ENCODE data around the gene PFKP. TPM values are rescaled to one million over a fixed set of nuclear protein-coding genes. Genes with fewer than 3 reads are reported as not detected.

The PFKP gene
- total RNA-seq, 1 experiment from 2014 or later, result 140 TPM

- no TSS peak for BruUV-seq (replicated peaks)
- POLR2A ChIA-PET (ENCODE audit: unreplicated experiment), result no interaction called here
- H3K4me1 ChIP-seq (ENCODE audit: insufficient read depth, low read length), result no peaks in the 10 kb centered on the region
- no peak overlapping the region for H3K27ac ChIP-seq (ENCODE audit: low read length)
- no peak overlapping the region for H3K4me3 ChIP-seq (ENCODE audit: low read length)
- H2AFZ ChIP-seq (ENCODE audit: low read length), result no peak overlapping the region
- intact Hi-C loops (cut with micrococcal nuclease), result no loop called here
- DNase-seq, result no peak
- no peak for ATAC-seq
- no peaks in the 10 kb centered on the region; the same call in 1 of the 2 replicates for H3K36me3 ChIP-seq (ENCODE audit: low read depth, low read length)
- H3K27me3 ChIP-seq (ENCODE audit: low read length), result no peaks in the 10 kb centered on the region
- H3K79me2 ChIP-seq (ENCODE audit: low read length), result no peaks in the 10 kb centered on the region
- H3K9me2 ChIP-seq (replicated peaks; ENCODE audit: low read length), result no peaks in the 10 kb centered on the region
- TF ChIP-seq CTCF (conservative IDR thresholded peaks at IDR 0.05; ENCODE audit: low read depth, low read length) (no peak), EZH2phosphoT487 (IDR thresholded peaks at IDR 0.05; ENCODE audit: borderline replicate concordance, low read length) (no peak), EZH2 (IDR thresholded peaks at IDR 0.05; ENCODE audit: low read length, unreplicated experiment) (no peak)
- H4K20me1 ChIP-seq (ENCODE audit: low read length), result no peaks in the 10 kb centered on the region
- H3K4me2 ChIP-seq (ENCODE audit: low read length), result no peak overlapping the region
- no peak overlapping the region for H3K9ac ChIP-seq (ENCODE audit: low read length)
- no peaks in the 10 kb centered on the region for H3K9me3 ChIP-seq (ENCODE audit: low read length)
- no peaks in the 10 kb centered on the region for H3F3A ChIP-seq (ENCODE audit: low read length, unreplicated experiment)
- CTCF ChIA-PET, result no interaction called here
Observed at GRCh38 chr10:3109196-3109595, 41.8 kb downstream of the PFKP start.

DNA sequence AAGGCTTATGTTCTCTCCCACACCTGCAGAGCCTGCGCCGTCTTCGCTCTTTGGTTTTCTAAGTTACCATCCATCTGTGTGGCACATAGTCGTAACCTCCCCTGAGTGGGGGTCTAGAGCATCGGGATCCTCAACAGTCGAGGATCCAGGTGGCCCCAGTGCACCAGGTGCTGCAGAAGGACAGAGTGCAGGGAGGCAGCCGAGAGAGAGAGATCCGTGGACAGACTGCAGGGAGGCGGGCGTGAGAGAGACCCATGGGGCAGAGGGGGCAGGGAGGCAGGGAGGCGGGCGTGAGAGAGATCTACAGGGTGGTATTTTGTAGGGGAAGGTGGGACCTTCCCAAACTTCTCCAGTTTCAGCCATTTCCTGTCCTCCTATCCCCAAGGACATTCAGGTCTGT, 42.3 kb downstream of the PFKP start:
- BruUV-seq (replicated peaks), result no TSS peak
- POLR2A ChIA-PET (ENCODE audit: unreplicated experiment), result no interaction called here
- Histone ChIP-seq H3K36me3 (ENCODE audit: low read depth, low read length) (no peaks in the 10 kb centered on the region; the same call in 1 of the 2 replicates), H3K27me3 (ENCODE audit: low read length) (no peaks in the 10 kb centered on the region), H3K27ac (ENCODE audit: low read length) (no peak overlapping the region), H3K9me2 (replicated peaks; ENCODE audit: low read length) (no peaks in the 10 kb centered on the region), H3K9ac (ENCODE audit: low read length) (no peak overlapping the region), H4K20me1 (ENCODE audit: low read length) (no peaks in the 10 kb centered on the region), H3K79me2 (ENCODE audit: low read length) (no peaks in the 10 kb centered on the region), H2AFZ (ENCODE audit: low read length) (no peak overlapping the region), H3K4me2 (ENCODE audit: low read length) (no peak overlapping the region), H3F3A (ENCODE audit: low read length, unreplicated experiment) (no peaks in the 10 kb centered on the region), H3K9me3 (ENCODE audit: low read length) (no peaks in the 10 kb centered on the region), H3K4me3 (ENCODE audit: low read length) (no peak overlapping the region), H3K4me1 (ENCODE audit: insufficient read depth, low read length) (no peaks in the 10 kb centered on the region)
- intact Hi-C loops (cut with micrococcal nuclease), result no loop called here
- CTCF ChIA-PET, result no interaction called here
- TF ChIP-seq CTCF (conservative IDR thresholded peaks at IDR 0.05; ENCODE audit: low read depth, low read length) (no peak), EZH2phosphoT487 (IDR thresholded peaks at IDR 0.05; ENCODE audit: borderline replicate concordance, low read length) (no peak), EZH2 (IDR thresholded peaks at IDR 0.05; ENCODE audit: low read length, unreplicated experiment) (no peak)
- no peak for DNase-seq
- ATAC-seq, result no peak

DNA sequence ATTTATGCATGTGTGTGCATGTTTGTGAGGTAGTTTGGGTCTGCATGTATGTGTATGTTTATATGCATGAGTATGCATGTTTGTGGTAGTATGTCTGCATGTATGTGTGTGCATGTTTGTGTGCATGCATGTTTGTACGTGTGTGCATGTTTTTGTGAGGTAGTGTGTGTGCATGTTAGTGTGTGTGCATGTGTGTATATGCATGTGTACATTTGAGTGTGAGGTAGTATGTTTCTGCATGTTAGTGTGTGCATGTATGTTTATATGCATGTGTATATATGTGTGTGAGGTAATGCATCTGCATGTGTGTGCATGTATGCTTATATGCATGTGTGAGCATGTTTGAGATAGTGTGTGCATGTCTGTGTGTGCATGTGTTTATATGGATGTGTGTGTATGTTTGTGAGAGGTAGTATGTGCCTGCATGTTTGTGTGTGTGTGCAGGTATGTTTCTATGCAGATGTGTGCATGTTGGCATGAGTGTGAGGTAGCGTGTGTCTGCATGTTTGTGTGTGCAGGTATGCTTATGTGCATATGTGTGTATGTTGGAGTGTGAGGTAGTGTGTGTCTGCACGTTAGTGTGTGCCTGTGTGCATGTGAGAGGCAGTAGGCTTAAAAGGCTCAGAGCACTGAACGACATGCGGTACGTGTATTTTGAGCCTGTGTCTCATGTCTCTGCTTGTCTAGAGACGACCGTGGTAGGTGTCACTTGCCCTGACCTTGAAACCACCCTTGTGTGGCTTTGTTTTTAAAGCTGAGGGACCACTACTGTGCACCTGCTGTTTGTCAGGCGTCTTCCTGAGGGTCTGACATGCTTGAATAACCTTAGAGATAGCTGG, 43.7 kb downstream of the PFKP start:
- Histone ChIP-seq H3K27me3 (ENCODE audit: low read length) (no peaks in the 10 kb centered on the region), H3K9ac (ENCODE audit: low read length) (no peak overlapping the region), H3K9me2 (replicated peaks; ENCODE audit: low read length) (no peaks in the 10 kb centered on the region), H3K9me3 (ENCODE audit: low read length) (no peaks in the 10 kb centered on the region), H4K20me1 (ENCODE audit: low read length) (no peaks in the 10 kb centered on the region), H3F3A (ENCODE audit: low read length, unreplicated experiment) (no peaks in the 10 kb centered on the region), H2AFZ (ENCODE audit: low read length) (no peak overlapping the region), H3K27ac (ENCODE audit: low read length) (no peak overlapping the region), H3K79me2 (ENCODE audit: low read length) (no peaks in the 10 kb centered on the region), H3K4me3 (ENCODE audit: low read length) (no peak overlapping the region), H3K4me2 (ENCODE audit: low read length) (no peak overlapping the region), H3K4me1 (ENCODE audit: insufficient read depth, low read length) (no peaks in the 10 kb centered on the region), H3K36me3 (ENCODE audit: low read depth, low read length) (no peaks in the 10 kb centered on the region; the same call in 1 of the 2 replicates)
- intact Hi-C loops (cut with micrococcal nuclease), result no loop called here
- ChIA-PET CTCF (no interaction called here), POLR2A (ENCODE audit: unreplicated experiment) (no interaction called here)
- BruUV-seq (replicated peaks), result no TSS peak
- DNase-seq (no peak), ATAC-seq (no peak)
- TF ChIP-seq EZH2 (IDR thresholded peaks at IDR 0.05; ENCODE audit: low read length, unreplicated experiment) (no peak), EZH2phosphoT487 (IDR thresholded peaks at IDR 0.05; ENCODE audit: borderline replicate concordance, low read length) (no peak), CTCF (conservative IDR thresholded peaks at IDR 0.05; ENCODE audit: low read depth, low read length) (no peak)
